GM19452 (cell line): ENCODE results near the gene RRAGD.
A peak's percentile ranks its signal among the peaks of the same experiment; 100 is the strongest.

Experiments
- ATAC-seq: cut with Tn5 transposase; IDR thresholded peaks from one replicate; pipeline ENCODE4 v1.9.1; 2021; ENCODE audit not compliant: unreplicated experiment

Gene RRAGD

GRCh38 chr6:89412071-89413005 is at the start of gene RRAGD:
RRAGD (minus strand) TSS chr6:89412273; CDS start chr6:89411993, 280 bp downstream.
- ATAC-seq: peak; percentile 80

DNA sequence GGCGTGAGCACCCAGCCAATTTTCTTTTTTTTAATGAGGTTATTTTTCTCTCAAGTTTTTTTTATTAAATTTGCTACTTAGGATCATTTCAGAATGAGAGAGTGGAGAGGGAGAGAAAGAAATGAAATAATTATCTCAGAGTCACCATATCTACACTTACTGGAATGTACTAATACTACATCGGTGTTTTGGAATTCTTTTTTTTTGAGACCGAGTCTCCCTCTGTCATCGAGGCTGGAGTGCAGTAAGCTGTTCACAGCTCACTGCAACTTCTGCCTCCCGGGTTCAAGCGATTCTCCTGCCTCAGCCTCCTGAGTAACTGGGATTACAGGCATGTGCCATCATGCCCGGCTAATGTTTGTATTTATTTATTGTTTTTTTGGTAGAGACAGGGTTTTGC is 48.6 kb upstream of the RRAGD start:
- ATAC-seq: no peak

DNA sequence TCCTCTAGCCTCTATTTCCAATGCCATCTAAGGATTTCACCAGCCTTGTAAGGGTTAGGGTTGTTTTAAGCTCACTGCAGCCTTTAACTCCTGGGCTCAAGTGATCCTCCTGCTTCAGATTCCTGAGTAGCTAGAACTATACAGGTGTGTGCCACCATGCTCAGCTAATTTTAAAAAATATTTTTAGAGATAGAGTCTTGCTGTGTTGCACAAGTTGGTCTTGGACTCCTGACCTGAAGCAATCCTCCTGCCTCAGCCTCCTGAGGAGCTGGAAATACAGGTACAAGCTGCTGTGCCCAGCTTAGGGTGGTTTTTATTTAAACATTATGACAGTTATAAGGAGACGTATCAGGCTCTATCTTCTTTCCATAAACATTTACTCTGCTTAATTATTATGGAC is 47.4 kb upstream of the RRAGD start:
- ATAC-seq: no peak

- no peak for ATAC-seq
Measured at GRCh38 chr6:89458704-89459103, 46.6 kb upstream of the RRAGD start.

DNA sequence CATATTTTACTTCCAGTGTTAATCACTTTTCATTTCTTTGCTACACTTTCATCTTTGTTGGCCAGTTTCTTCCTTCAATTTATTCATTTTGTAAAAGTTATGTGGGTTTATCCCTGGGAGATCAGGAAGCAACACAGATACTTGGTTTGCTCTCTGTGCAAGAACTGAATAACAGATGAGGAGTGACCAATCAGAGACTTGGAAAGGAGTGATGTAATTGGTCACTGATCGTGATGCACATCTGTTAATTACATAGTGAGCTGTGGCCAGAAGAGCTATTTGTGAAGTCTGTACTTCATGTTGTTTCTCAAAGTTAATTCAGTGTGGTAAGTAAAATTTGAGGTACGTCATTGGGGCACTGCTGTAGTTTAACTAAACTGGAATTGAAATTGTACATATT is 42.2 kb upstream of the RRAGD start:
- ATAC-seq: no peak

- no peak for ATAC-seq
Measured at GRCh38 chr6:89452281-89452680, 40.2 kb upstream of the RRAGD start.

- ATAC-seq: no peak
Measured at GRCh38 chr6:89449193-89449592, 37.1 kb upstream of the RRAGD start.

DNA sequence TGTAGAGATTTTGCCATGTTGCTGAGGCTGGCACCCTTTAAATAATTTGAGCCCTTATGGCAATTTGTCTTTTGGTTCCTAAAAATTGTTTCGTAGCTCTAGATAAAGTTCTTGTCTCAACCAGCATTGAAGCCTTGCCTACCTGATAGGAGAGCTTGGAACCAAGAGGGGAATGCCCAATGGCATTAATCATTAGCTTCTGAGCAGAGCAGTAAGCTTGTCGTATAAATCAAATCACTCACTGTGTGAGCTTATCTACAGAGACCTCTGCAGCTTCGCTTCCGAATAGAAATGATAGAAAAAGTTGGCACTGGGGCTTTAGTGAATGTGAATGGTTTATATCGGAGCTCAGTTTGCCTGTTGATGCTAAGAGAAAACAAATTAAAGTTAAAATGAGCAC is 31.6 kb upstream of the RRAGD start:
- ATAC-seq: no peak

DNA sequence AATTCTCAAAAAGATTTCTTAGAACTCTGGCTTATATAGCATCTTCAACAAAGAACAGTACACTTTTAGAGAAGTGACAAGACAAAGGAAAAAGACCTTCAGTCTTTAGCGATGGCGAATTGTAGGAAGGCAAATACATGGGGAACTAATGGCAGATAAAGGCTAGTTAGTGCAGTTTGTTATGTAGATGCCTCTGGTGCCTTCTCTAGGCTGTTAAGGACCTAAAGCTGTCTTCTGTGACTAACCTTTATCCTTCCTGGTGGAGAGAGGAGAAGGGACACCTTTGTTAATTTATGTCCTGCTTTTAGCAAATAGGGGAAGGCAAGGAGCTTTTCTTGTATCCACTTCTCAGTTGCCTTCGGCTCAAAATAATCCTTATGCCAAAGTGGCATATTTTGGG is 28.1 kb upstream of the RRAGD start:
- ATAC-seq: no peak

DNA sequence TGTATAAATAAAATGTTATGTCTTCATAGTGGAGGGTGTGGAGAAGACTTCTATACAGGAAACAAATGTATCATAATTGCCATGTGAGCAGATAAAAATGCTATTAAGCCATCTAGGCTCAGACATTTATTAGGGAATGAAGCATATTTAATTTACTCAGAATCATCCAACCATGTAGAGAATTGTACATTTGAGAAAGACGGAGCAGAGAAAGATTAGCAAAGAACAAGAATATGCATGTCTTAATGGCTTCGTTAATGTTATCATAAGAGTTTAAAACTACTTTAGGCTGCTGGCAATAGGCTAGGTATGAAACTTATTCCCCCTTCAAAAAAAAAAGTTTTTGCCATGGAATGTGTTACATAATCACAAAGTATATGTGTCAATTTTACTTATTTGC is 26.9 kb upstream of the RRAGD start:
- ATAC-seq: no peak

- ATAC-seq: no peak
Measured at GRCh38 chr6:89438248-89438647, 26.2 kb upstream of the RRAGD start.

DNA sequence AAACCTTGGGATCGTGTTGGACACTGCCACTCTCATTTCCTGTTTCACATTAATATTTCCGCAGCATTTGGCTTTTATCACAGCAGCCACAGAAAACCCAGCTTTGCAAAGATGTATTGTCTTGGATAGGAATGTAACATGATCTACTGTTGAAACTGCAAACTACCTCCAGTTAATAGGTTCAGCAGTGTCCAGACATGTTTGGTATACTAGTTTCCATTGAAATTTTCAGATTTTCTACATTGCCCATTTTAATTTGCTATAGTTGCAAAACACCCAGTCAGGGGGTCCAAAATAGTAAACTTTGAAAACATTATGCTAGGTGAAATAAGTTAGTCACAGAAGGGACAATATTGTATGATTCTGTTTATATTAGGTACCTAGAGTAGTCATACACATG is 24.2 kb upstream of the RRAGD start:
- ATAC-seq: no peak

- ATAC-seq: no peak
Measured at GRCh38 chr6:89434954-89435353, 22.9 kb upstream of the RRAGD start.

DNA sequence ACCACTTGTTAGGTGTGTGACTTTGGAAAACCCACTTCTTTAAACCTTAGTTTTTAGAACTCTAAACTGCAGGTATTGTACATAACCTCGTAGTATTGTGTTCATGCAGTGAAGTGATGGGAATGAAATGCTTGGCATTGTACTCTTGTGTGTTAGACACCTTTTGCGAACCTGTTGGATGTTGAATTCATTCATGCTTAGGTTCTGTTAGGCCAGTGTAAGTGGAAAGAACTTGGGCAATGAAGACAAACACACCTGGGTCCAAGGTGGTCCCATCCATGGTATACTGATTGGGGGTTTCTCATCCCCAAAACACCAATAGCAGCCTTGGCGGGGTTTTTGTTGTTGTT is 22.1 kb upstream of the RRAGD start:
- no peak for ATAC-seq

- ATAC-seq: peak; percentile 39
Measured at GRCh38 chr6:89433252-89434149, 21.4 kb upstream of the RRAGD start.

- peak; percentile 91 for ATAC-seq
Measured at GRCh38 chr6:89432875-89433251, 20.8 kb upstream of the RRAGD start, which contains the start of gene ANKRD6. ANKRD6 (plus strand) TSS chr6:89433152; CDS start chr6:89566977, 133,825 bp downstream.

DNA sequence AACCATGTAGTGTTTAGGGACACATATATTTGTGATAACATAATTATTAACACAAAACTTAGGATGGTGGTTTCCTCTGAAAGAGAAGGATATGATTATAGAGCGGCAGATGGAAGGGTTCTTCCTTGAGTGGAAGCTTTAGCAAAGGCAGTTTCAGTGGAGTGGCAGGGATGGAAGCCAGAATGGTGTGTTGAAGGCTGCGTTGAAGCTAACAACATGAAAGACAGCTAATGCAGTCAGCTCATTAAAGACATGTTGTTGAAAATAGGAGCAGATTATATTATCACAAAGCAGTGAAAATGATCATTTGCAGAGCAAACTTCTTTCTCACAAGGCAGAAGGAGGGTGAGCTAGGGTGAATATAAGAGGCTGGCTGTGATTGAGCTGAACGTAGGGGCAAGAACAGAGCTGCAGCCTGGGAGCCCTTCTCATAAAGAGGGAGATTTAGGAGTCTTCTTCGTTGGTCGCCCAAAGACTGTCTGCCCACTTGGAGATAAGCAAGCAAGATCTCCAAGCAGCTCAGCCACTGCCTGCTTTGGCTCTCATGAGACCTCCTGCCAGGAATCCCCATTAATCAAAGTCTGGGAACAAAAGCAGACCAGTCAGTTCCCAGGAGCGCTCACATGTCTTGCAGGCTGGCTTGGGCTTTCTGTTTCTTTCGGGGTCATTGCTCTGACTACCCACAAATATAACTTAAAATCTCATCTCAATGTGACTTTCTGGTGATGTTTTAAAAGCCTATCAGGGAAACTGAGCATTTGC is 18.3 kb upstream of the RRAGD start:
- ATAC-seq: no peak

- no peak for ATAC-seq
Measured at GRCh38 chr6:89416796-89417195, 4.7 kb upstream of the RRAGD start.

- no peak for ATAC-seq
Measured at GRCh38 chr6:89415185-89415584, 3.1 kb upstream of the RRAGD start.

GRCh38 chr6:89414215-89414614 is 2.1 kb upstream of the RRAGD start:
- no peak for ATAC-seq

GRCh38 chr6:89413006-89413400 is 930 bp upstream of the RRAGD start:
- ATAC-seq: no peak
